ENCODE data around the gene HNF1B. TPM values are rescaled to one million over a fixed set of nuclear protein-coding genes. Genes with fewer than 3 reads are reported as not detected.

The HNF1B gene
- total RNA-seq, 1 donor from 2014 or later, result not detected

DNA sequence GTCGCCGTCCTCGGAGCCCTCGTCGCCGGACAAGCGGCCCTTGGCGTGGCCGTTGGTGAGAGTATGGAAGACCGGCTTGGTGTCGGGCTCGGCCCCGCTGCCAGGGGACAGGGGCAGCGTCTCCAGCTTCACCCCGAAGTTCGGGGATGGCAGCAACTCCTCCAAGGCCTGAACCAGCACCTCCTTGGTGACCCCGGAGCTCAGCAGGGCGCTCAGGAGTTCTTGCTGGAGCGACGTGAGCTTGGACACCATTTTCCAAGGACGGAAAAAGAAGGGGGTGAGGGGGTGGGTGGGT lies 279 bp downstream of the HNF1B start:
- no peak for FAIRE-seq
- peaks cover 48% of the 10 kb centered on the region for H3K27me3 ChIP-seq (ENCODE audit: control insufficient read depth, insufficient read depth, low read length)
- H3K4me3 ChIP-seq (ENCODE audit: low read depth, low read length), result peak overlapping the region; percentile 31
- TF ChIP-seq CTCF (IDR thresholded peaks at IDR 0.05; ENCODE audit: insufficient read depth, low read length, severe bottlenecking), result no peak
- DNase-seq (ENCODE audit: low read depth), result no peak
- H3K36me3 ChIP-seq (ENCODE audit: control insufficient read depth, insufficient read depth, low read length), result no peaks in the 10 kb centered on the region

DNA sequence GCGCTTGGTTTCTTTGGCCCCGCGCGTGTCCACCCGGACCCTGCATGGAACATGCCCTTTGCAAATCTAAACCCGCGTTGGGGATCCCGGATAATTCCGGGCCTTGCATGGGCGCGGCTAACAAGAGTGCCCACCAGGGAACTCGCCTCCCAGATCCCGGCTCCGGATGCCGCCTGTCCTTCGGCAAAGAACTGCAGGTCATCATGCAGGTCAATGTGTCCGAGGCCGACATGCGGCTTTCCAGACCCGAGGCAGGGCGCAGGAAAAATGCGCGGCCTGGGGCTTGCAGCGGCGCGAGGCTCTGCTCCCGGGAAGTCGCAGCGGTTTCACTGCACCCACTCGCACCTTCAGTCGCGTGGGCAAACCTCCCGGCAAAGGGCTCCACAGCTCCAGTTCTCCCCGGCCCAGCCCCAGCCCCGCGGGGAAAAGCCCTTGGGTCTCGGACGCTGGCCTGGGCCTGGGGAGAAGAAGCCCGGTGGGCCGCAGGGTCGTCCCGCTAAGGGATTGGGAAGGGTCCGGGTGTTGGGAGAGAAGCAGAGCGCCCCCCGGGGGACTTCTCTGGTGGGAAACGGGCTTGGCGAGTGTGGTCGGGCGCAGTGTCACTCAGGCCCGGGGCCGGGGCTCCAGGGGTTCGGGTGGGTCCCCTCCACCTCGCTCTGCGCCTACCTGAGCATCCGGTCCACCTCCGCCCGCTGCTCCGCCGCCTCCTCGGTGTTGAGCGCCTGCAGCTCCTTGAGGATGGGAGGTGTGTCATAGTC lies 805 bp downstream of the HNF1B start:
- peaks cover 52% of the 10 kb centered on the region for H3K27me3 ChIP-seq (ENCODE audit: control insufficient read depth, insufficient read depth, low read length)
- H3K4me3 ChIP-seq (ENCODE audit: low read depth, low read length), result peak overlapping the region; percentile 31
- FAIRE-seq (no peak), DNase-seq (ENCODE audit: low read depth) (no peak)
- no peak for TF ChIP-seq CTCF (IDR thresholded peaks at IDR 0.05; ENCODE audit: insufficient read depth, low read length, severe bottlenecking)
- H3K36me3 ChIP-seq (ENCODE audit: control insufficient read depth, insufficient read depth, low read length), result no peaks in the 10 kb centered on the region

GRCh38 chr17:37743612-37743874 lies 1.3 kb downstream of the HNF1B start:
- no peak for TF ChIP-seq CTCF (IDR thresholded peaks at IDR 0.05; ENCODE audit: insufficient read depth, low read length, severe bottlenecking)
- H3K27me3 ChIP-seq (ENCODE audit: control insufficient read depth, insufficient read depth, low read length), result peaks cover 53% of the 10 kb centered on the region
- FAIRE-seq (no peak), DNase-seq (ENCODE audit: low read depth) (no peak)
- H3K36me3 ChIP-seq (ENCODE audit: control insufficient read depth, insufficient read depth, low read length), result no peaks in the 10 kb centered on the region
- H3K4me3 ChIP-seq (ENCODE audit: low read depth, low read length), result peak overlapping the region; percentile 31

GRCh38 chr17:37742762-37743611 lies 1.9 kb downstream of the HNF1B start:
- TF ChIP-seq CTCF (IDR thresholded peaks at IDR 0.05; ENCODE audit: insufficient read depth, low read length, severe bottlenecking), result no peak
- peak overlapping the region; percentile 31 for H3K4me3 ChIP-seq (ENCODE audit: low read depth, low read length)
- no peak for FAIRE-seq
- no peaks in the 10 kb centered on the region for H3K36me3 ChIP-seq (ENCODE audit: control insufficient read depth, insufficient read depth, low read length)
- peaks cover 51% of the 10 kb centered on the region for H3K27me3 ChIP-seq (ENCODE audit: control insufficient read depth, insufficient read depth, low read length)
- DNase-seq (ENCODE audit: low read depth), result no peak

- H3K4me3 ChIP-seq (ENCODE audit: low read depth, low read length), result peak overlapping the region; percentile 15
- peaks cover 49% of the 10 kb centered on the region for H3K27me3 ChIP-seq (ENCODE audit: control insufficient read depth, insufficient read depth, low read length)
- H3K36me3 ChIP-seq (ENCODE audit: control insufficient read depth, insufficient read depth, low read length), result no peaks in the 10 kb centered on the region
- DNase-seq (ENCODE audit: low read depth), result no peak
- no peak for FAIRE-seq
- TF ChIP-seq CTCF (IDR thresholded peaks at IDR 0.05; ENCODE audit: insufficient read depth, low read length, severe bottlenecking), result no peak
Measured at GRCh38 chr17:37742116-37742761, 2.6 kb downstream of the HNF1B start.
